GM12878 (cell line): ENCODE results near the gene CHRM4.
A peak's percentile ranks its signal among the peaks of the same experiment; 100 is the strongest.

ENCODE experiments used
- MXI1 ChIP-seq: fragments of 150-350 bp; IDR thresholded peaks from 2 replicates; pipeline ENCODE4 v1.6.1; 2011; ENCODE audit warnings: low read depth, mild to moderate bottlenecking, inconsistent platforms, low read length, improper control_type of control experiment
- NFYB ChIP-seq: IDR thresholded peaks from 2 replicates; pipeline ENCODE4 v1.6.1; 2011; ENCODE audit warnings: low read depth, mild to moderate bottlenecking, low read length, improper control_type of control experiment, moderate library complexity; ENCODE audit not compliant: insufficient read depth
- NR2C2 ChIP-seq: IDR thresholded peaks from 2 replicates; pipeline ENCODE4 v1.6.1; 2011; ENCODE audit warnings: borderline replicate concordance, low read depth; ENCODE audit not compliant: control insufficient read depth, insufficient read length
- SIN3A ChIP-seq: IDR thresholded peaks from 2 replicates; pipeline ENCODE4 v1.6.1; 2012; ENCODE audit warnings: low read depth, low read length, improper control_type of control experiment
- TCF3 ChIP-seq: IDR thresholded peaks from 2 replicates; pipeline ENCODE4 v1.6.1; 2012; ENCODE audit warnings: low read depth, mild to moderate bottlenecking, low read length, borderline replicate concordance; ENCODE audit not compliant: insufficient read depth
- TF ChIP-seq, protein P1 (sequence below), 3 experiments: IDR thresholded peaks in 2 of 3; conservative IDR thresholded peaks in 1 of 3; 2 replicates each; pipeline ENCODE4 v1.5.1; 2011; ENCODE audit warnings: low read depth in 3 of 3, low read length in 3 of 3, mild to moderate bottlenecking in 3 of 3, control low read depth in 2 of 3, moderate library complexity in 2 of 3, inconsistent platforms in 1 of 3, mixed read lengths in 1 of 3; ENCODE audit not compliant: control insufficient read depth in 2 of 3, insufficient read depth in 1 of 3; ENCODE audit errors: extremely low read depth in 1 of 3

DNA sequence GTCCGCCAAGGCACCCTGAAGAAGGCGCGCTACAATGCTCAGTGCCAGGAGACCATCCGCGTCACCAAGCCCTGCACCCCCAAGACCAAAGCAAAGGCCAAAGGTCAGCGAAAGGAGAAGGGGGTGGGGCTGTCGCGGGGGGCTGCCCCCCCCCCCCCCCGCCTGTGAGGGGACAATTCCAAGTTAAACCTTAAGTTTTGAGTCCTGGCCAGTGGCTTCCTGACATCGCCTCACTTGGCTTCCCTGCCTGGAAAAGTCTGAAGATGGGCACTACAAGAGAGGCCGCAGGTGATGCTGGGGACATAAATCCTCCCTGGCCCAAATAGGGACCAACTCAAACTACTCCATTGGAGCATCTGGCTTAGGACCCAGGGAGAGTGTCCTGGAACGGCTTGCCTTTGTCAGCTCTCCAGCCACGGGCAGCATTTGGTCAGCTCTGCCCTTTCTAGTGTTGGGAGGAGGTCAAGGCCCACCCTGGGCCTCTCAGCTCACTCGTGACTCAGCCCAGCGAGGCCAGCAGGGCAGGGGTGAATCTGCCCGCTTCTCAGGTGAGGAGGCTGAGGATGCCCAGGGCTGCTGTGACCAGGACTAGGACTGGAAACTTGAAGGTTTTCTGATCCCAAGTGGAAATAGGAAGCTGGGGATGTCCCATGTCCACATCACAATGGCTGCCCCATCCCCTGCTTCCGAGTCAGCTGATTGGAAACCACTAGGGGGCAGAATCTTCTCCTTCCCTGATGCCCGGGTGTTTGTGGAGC lies 8.8 kb downstream of the CHRM4 start:
- TF ChIP-seq MXI1 (no peak), SIN3A (no peak), NR2C2 (no peak), NFYB (no peak), TCF3 (no peak)
- TF ChIP-seq, protein P1, sequence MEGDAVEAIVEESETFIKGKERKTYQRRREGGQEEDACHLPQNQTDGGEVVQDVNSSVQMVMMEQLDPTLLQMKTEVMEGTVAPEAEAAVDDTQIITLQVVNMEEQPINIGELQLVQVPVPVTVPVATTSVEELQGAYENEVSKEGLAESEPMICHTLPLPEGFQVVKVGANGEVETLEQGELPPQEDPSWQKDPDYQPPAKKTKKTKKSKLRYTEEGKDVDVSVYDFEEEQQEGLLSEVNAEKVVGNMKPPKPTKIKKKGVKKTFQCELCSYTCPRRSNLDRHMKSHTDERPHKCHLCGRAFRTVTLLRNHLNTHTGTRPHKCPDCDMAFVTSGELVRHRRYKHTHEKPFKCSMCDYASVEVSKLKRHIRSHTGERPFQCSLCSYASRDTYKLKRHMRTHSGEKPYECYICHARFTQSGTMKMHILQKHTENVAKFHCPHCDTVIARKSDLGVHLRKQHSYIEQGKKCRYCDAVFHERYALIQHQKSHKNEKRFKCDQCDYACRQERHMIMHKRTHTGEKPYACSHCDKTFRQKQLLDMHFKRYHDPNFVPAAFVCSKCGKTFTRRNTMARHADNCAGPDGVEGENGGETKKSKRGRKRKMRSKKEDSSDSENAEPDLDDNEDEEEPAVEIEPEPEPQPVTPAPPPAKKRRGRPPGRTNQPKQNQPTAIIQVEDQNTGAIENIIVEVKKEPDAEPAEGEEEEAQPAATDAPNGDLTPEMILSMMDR (IDR thresholded peaks at IDR 0.05 in 2 of 3, conservative IDR thresholded peaks at IDR 0.05 in 1 of 3; ENCODE audit: control insufficient read depth in 2 of 3, extremely low read depth in 1 of 3, insufficient read depth in 1 of 3, low read depth in 3 of 3, low read length in 3 of 3), result peak in 2 of 3 experiments; percentile 17 to 26; a peak in 3 of 6 replicates
